HepG2 (cell line): ENCODE results near the gene PPCS. TPM values are rescaled to one million over a fixed set of nuclear protein-coding genes. Genes with fewer than 3 reads are reported as not detected.
A peak's percentile ranks its signal among the peaks of the same experiment; 100 is the strongest.

Experiments used
- ATAC-seq: fragments of 200-7000 bp; cut with Tn5 transposase; 3 replicates; pipeline ENCODE4 v1.9.1; 2020; ENCODE audit warnings: mild to moderate bottlenecking, moderate library complexity
- BruUV-seq: library from RNA; stranded (reverse); fragments of 400-500 nt; replicated peaks from 2 replicates; lab custom pipeline; 2021; lab: Mats Ljungman, UMichigan
- CTCF ChIA-PET: fragments of 300-600 bp; formaldehyde crosslinking; extraction: SDS; loops from one replicate; lab custom pipeline; 2021; ENCODE audit warnings: low total read pairs, inconsistent platforms, low intra/inter-chr PET ratio; lab: Yijun Ruan, JAX
- POLR2A ChIA-PET: fragments of 350-600 bp; sonication (Branson Sonifier 250); formaldehyde crosslinking; loops from one replicate; lab custom pipeline; 2020; ENCODE audit warnings: antibody characterized with exemption, inconsistent platforms; lab: Yijun Ruan, JAX
- DNase-seq: peaks from one replicate; pipeline ENCODE4 v3.0.0-alpha.2; 2015; ENCODE audit warnings: low spot score
- FAIRE-seq: peaks from 3 replicates; lab custom pipeline; 2011; peaks lifted over from hg19 to GRCh38; lab: Jason Lieb, UNC
- H2AFZ ChIP-seq: one replicate; pipeline ENCODE4 v1.6.1; 2011; ENCODE audit warnings: low read length, inconsistent platforms
- H3K27ac ChIP-seq: fragments of 300-600 bp; 3 replicates; pipeline ENCODE4 v1.8.0; 2011; ENCODE audit warnings: mixed run types, mild to moderate bottlenecking, mixed read lengths, low read length, inconsistent platforms; ENCODE audit not compliant: insufficient read depth; ENCODE audit errors: extremely low read length
- H3K27me3 ChIP-seq, 2 experiments: fragments of 200-600 bp in 1 of 2; 2 replicates in 1 of 2; 3 replicates in 1 of 2; pipeline versions ENCODE4 v1.6.0 to v1.8.0; 2011; ENCODE audit warnings: low read length in 2 of 2, mild to moderate bottlenecking in 2 of 2, moderate library complexity in 2 of 2, inconsistent platforms in 1 of 2; ENCODE audit not compliant: insufficient read depth in 2 of 2, control insufficient read depth in 1 of 2
- H3K36me3 ChIP-seq, 2 experiments: fragments of 200-600 bp in 1 of 2; replicated peaks in 1 of 2; 2 replicates in 1 of 2; 3 replicates in 1 of 2; pipeline versions ENCODE4 v1.5.1 to v1.8.0; 2011; ENCODE audit warnings: low read length in 2 of 2, inconsistent platforms in 1 of 2; ENCODE audit not compliant: insufficient read depth in 2 of 2, control insufficient read depth in 1 of 2
- H3K4me1 ChIP-seq: 2 replicates; pipeline ENCODE4 v1.5.1; 2012; ENCODE audit warnings: low read length, inconsistent platforms; ENCODE audit not compliant: insufficient read depth
- H3K4me2 ChIP-seq: 2 replicates; pipeline ENCODE4 v1.6.0; 2011; ENCODE audit warnings: low read depth, low read length, inconsistent platforms
- H3K4me3 ChIP-seq, 3 experiments: fragments of 200-600 bp in 1 of 3; sonication (generic), shearing (Covaris generic) in 1 of 3; replicated peaks in 1 of 3; 2 replicates each; pipeline ENCODE4 v1.5.1; 2011 to 2016; ENCODE audit warnings: low read length in 3 of 3, inconsistent platforms in 2 of 3, low read depth in 2 of 3, mild to moderate bottlenecking in 2 of 3, control low read depth in 1 of 3, mixed read lengths in 1 of 3; ENCODE audit not compliant: insufficient read depth in 1 of 3
- H3K79me2 ChIP-seq: one replicate; pipeline ENCODE4 v1.6.1; 2011; ENCODE audit warnings: low read length, inconsistent platforms; ENCODE audit not compliant: insufficient read depth
- H3K9ac ChIP-seq: 2 replicates; pipeline ENCODE4 v1.6.0; 2011; ENCODE audit warnings: mild to moderate bottlenecking, low read depth, low read length, inconsistent platforms; ENCODE audit not compliant: insufficient read depth
- H3K9me3 ChIP-seq: 2 replicates; pipeline ENCODE4 v1.5.1; 2012; ENCODE audit warnings: mild to moderate bottlenecking, low read length
- H4K20me1 ChIP-seq: 2 replicates; pipeline ENCODE4 v1.6.0; 2011; ENCODE audit warnings: inconsistent platforms, mild to moderate bottlenecking, low read length, moderate library complexity; ENCODE audit not compliant: insufficient read depth
- ARID2 ChIP-seq: sonication (generic); formaldehyde crosslinking; IDR thresholded peaks from 2 replicates; pipeline ENCODE4 v1.8.1; 2022; ENCODE audit warnings: mild to moderate bottlenecking, missing genetic modification reagents, borderline replicate concordance
- ESRRA ChIP-seq: sonication (generic); formaldehyde crosslinking; IDR thresholded peaks from 2 replicates; pipeline ENCODE4 v1.5.1; 2020; ENCODE audit warnings: mild to moderate bottlenecking, low read depth, missing genetic modification reagents
- FOXA1 ChIP-seq, 2 experiments: fragments of 450-650 bp in 1 of 2; sonication (generic) in 1 of 2; formaldehyde crosslinking in 1 of 2; IDR thresholded peaks; 2 replicates each; pipeline versions ENCODE4 v1.4.0 to v1.6.1; 2016 to 2020; ENCODE audit warnings: missing genetic modification reagents in 1 of 2
- KLF15 ChIP-seq: sonication (generic); formaldehyde crosslinking; IDR thresholded peaks from 2 replicates; pipeline ENCODE4 v1.8.1; 2023; ENCODE audit warnings: borderline replicate concordance, mild to moderate bottlenecking, inconsistent platforms, missing genetic modification reagents, mixed read lengths
- NCOA2 ChIP-seq: sonication (generic); formaldehyde crosslinking; IDR thresholded peaks from 2 replicates; pipeline ENCODE4 v1.8.0; 2022; ENCODE audit warnings: inconsistent platforms
- PHF20 ChIP-seq: sonication (generic); formaldehyde crosslinking; IDR thresholded peaks from 2 replicates; pipeline ENCODE4 v1.5.0; 2020; ENCODE audit warnings: mild to moderate bottlenecking, missing genetic modification reagents
- RELA ChIP-seq: sonication (generic); formaldehyde crosslinking; IDR thresholded peaks from 2 replicates; pipeline ENCODE4 v1.4.0; 2020; ENCODE audit warnings: missing genetic modification reagents
- SP1 ChIP-seq, 2 experiments: fragments of 450-650 bp in 1 of 2; sonication (generic) in 1 of 2; formaldehyde crosslinking in 1 of 2; IDR thresholded peaks; 2 replicates each; pipeline versions ENCODE4 v1.4.0 to v1.6.1; 2016 to 2020; ENCODE audit warnings: missing genetic modification reagents in 1 of 2
- SP140L ChIP-seq: sonication (generic); formaldehyde crosslinking; IDR thresholded peaks from 2 replicates; pipeline ENCODE4 v1.4.0; 2020; ENCODE audit warnings: missing genetic modification reagents, borderline replicate concordance
- STAG1 ChIP-seq: sonication (generic); formaldehyde crosslinking; IDR thresholded peaks from 2 replicates; pipeline ENCODE4 v1.4.0; 2020; ENCODE audit warnings: missing genetic modification reagents
- TIGD3 ChIP-seq: sonication (generic); formaldehyde crosslinking; IDR thresholded peaks from 2 replicates; pipeline ENCODE4 v1.5.1; 2020; ENCODE audit warnings: mild to moderate bottlenecking, missing genetic modification reagents, borderline replicate concordance
- ZBTB44 ChIP-seq: sonication (generic); formaldehyde crosslinking; IDR thresholded peaks from 2 replicates; pipeline ENCODE4 v1.4.0; 2020; ENCODE audit warnings: missing genetic modification reagents
- ZFP62 ChIP-seq: sonication (generic); formaldehyde crosslinking; IDR thresholded peaks from 2 replicates; pipeline ENCODE4 v1.4.0; 2020; ENCODE audit warnings: missing genetic modification reagents
- ZNF17 ChIP-seq: sonication (generic); formaldehyde crosslinking; IDR thresholded peaks from 2 replicates; pipeline ENCODE4 v1.5.0; 2020; ENCODE audit warnings: mild to moderate bottlenecking, missing genetic modification reagents
- ZNF264 ChIP-seq: sonication (generic); formaldehyde crosslinking; IDR thresholded peaks from 2 replicates; pipeline ENCODE4 v1.4.0; 2020; ENCODE audit warnings: missing genetic modification reagents
- ZNF274 ChIP-seq: sonication (generic); formaldehyde crosslinking; IDR thresholded peaks from 2 replicates; pipeline ENCODE4 v1.5.1; 2020; ENCODE audit warnings: mild to moderate bottlenecking, missing genetic modification reagents
- ZNF496 ChIP-seq: sonication (generic); formaldehyde crosslinking; IDR thresholded peaks from 2 replicates; pipeline ENCODE4 v1.8.1; 2023; ENCODE audit warnings: mild to moderate bottlenecking, moderate library complexity, missing genetic modification reagents; ENCODE audit not compliant: insufficient replicate concordance
- ZNF547 ChIP-seq: sonication (generic); formaldehyde crosslinking; IDR thresholded peaks from 2 replicates; pipeline ENCODE4 v1.5.1; 2020; ENCODE audit warnings: mild to moderate bottlenecking, missing genetic modification reagents
- ZNF550 ChIP-seq: sonication (generic); formaldehyde crosslinking; IDR thresholded peaks from 2 replicates; pipeline ENCODE4 v1.4.0; 2020; ENCODE audit warnings: mild to moderate bottlenecking, missing genetic modification reagents, borderline replicate concordance
- ZNF816 ChIP-seq: sonication (generic); formaldehyde crosslinking; IDR thresholded peaks from 2 replicates; pipeline ENCODE4 v1.8.0; 2022; ENCODE audit warnings: missing genetic modification reagents, mild to moderate bottlenecking, borderline replicate concordance
- WGBS: methylation state at CpG from one replicate; pipeline ENCODE4 v1.1.6; 2017; ENCODE audit warnings: low lambda C conversion rate; 5-methylcytosine and 5-hydroxymethylcytosine counted together
- in situ Hi-C: cut with HindIII; loops from 2 replicates; pipeline ENCODE4 v1.10.0; 2017; ENCODE audit warnings: low pct_unique_long_range_greater_than_20kb; ENCODE audit not compliant: extremely low pct_ligation_motif_present
- intact Hi-C: fragments of 100-400 bp; cut with micrococcal nuclease; formaldehyde crosslinking; loops from one replicate; pipeline ENCODE4 v1.10.0; 2022; ENCODE audit not compliant: unreplicated experiment
- polyA plus RNA-seq, 8 experiments: library from polyadenylated mRNA; depleted of rRNA in 3 of 8; stranded (reverse) in 7 of 8; unstranded in 1 of 8; fragments of >200 nt; fragmentation: Illumina TruSeq in 4 of 8; extraction: Trizol in 4 of 8; gene quantifications; 2 replicates each; pipeline versions ENCODE4 v1.2.1 to v1.2.3, GENCODE V29; 2011 to 2016; ENCODE audit warnings: low read depth in 4 of 8, missing spikeins in 1 of 8, mixed read lengths in 1 of 8; ENCODE audit not compliant: insufficient read depth in 1 of 8
- total RNA-seq, 5 experiments: library from RNA; depleted of rRNA; stranded (reverse); fragments of >200 nt; fragmentation: Illumina TruSeq; extraction: Trizol; gene quantifications; 2 replicates each; pipeline ENCODE4 v1.2.3, GENCODE V29; 2016; ENCODE audit warnings: low read depth in 1 of 5

The PPCS gene
- total and polyA plus RNA-seq, 2 of the 13 experiments (the other 11 are each of a cell fraction or from before 2014, with no cell fraction given), result 13.4 to 38.9 TPM

- Histone ChIP-seq H3K36me3 (peaks cover 0 to 6% of the 10 kb centered on the region in 2 experiments; a peak in 2 of 5 replicates), H3K9me3 (no peaks in the 10 kb centered on the region), H3K4me1 (peaks cover 43% of the 10 kb centered on the region), H2AFZ (no peak within 1 kb of the TSS), H3K4me3 (peak within 1 kb of the TSS; percentile 65 to 85 (median 70)), H3K4me2 (peak within 1 kb of the TSS; percentile 88), H3K27me3 (no peaks in the 10 kb centered on the region), H3K27ac (peak within 1 kb of the TSS; percentile 54), H4K20me1 (no peaks in the 10 kb centered on the region), H3K79me2 (peaks cover 4% of the 10 kb centered on the region), H3K9ac (peak within 1 kb of the TSS; percentile 50)
- 5% methylated on average over 20 of the region's 59 CpGs for WGBS
- CTCF ChIA-PET, result no interaction called here
- in situ Hi-C loops (no loop called here), intact Hi-C loops (loop anchor here (5.0 kb wide), 1 partner anchor 126 kb away; the partner anchor contains the start of gene FOXJ3)
- POLR2A ChIA-PET, result no interaction called here
- FAIRE-seq, result peak; percentile 98
- peak; percentile 99 for ATAC-seq
- no TSS peak for BruUV-seq
- DNase-seq, result peak; percentile 97
- TF ChIP-seq ESRRA (CRISPR knock-in tag) (no peak), SP140L (CRISPR knock-in tag) (no peak), ZNF274 (CRISPR knock-in tag) (no peak), ZFP62 (no peak), ZNF17 (CRISPR knock-in tag) (no peak), ZNF816 (CRISPR knock-in tag) (no peak), RELA (CRISPR knock-in tag) (no peak), ZNF264 (peak; percentile 2; the same call in 1 of the 2 replicates), ZBTB44 (CRISPR knock-in tag) (no peak), ARID2 (CRISPR knock-in tag) (no peak), ZNF496 (CRISPR knock-in tag) (no peak), NCOA2 (CRISPR knock-in tag) (no peak), ZNF547 (CRISPR knock-in tag) (no peak), ZNF550 (CRISPR knock-in tag) (no peak), TIGD3 (CRISPR knock-in tag) (no peak), FOXA1 (IDR thresholded peaks at IDR 0.05) (no peak), FOXA1 (CRISPR knock-in tag; IDR thresholded peaks at IDR 0.05) (peak; percentile 26; the same call in 1 of the 2 replicates), PHF20 (CRISPR knock-in tag) (peak; percentile 66; the same call in 1 of the 2 replicates), STAG1 (CRISPR knock-in tag) (no peak), KLF15 (CRISPR knock-in tag) (no peak), SP1 (IDR thresholded peaks at IDR 0.05) (no peak), SP1 (CRISPR knock-in tag; IDR thresholded peaks at IDR 0.05) (peak; percentile 97)
Observed at GRCh38 chr1:42462828-42463763, 6.8 kb downstream of the PPCS start, which contains the start of gene CCDC30. Gene CCDC30, plus strand, starts transcription at chr1:42463286. Its CDS starts 17,266 bp downstream, at chr1:42480552.
